Hippocampal formation (tissue), 2 donors: ENCODE results near the gene MRPS23.

ENCODE experiments used
- DNase-seq, 2 donors: peaks; one replicate each; lab custom pipeline; 2025; lab: John Stamatoyannopoulos, UW

The MRPS23 gene

GRCh38 chr17:57849874-57850754 lies at the start of gene MRPS23:
TSS of gene MRPS23 (minus strand) at chr17:57850044. CDS start at chr17:57850010, 34 bp downstream.
- peak; percentile 97 to 99 for DNase-seq

GRCh38 chr17:57899391-57899790 lies 49.5 kb upstream of the MRPS23 start:
- no peak for DNase-seq

GRCh38 chr17:57898487-57899311 lies 48.9 kb upstream of the MRPS23 start:
- peak; percentile 58 to 63 for DNase-seq

- no peak for DNase-seq
These were observed 45.7 kb upstream of the MRPS23 start for GRCh38 chr17:57895382-57896060.

GRCh38 chr17:57894848-57895247 lies 45.0 kb upstream of the MRPS23 start:
- no peak for DNase-seq

- peak; percentile 81 to 91 for DNase-seq
These were observed 43.2 kb upstream of the MRPS23 start for GRCh38 chr17:57892820-57893595.

- DNase-seq: peak; percentile 20 to 79
These were observed 42.4 kb upstream of the MRPS23 start for GRCh38 chr17:57892146-57892819.

- DNase-seq: no peak
These were observed 41.0 kb upstream of the MRPS23 start for GRCh38 chr17:57890857-57891232.

- peak in 1 of 2 donors; percentile 42 for DNase-seq
These were observed 40.3 kb upstream of the MRPS23 start for GRCh38 chr17:57889892-57890856.

GRCh38 chr17:57889252-57889651 lies 39.4 kb upstream of the MRPS23 start:
- DNase-seq: no peak

- DNase-seq: no peak
These were observed 38.7 kb upstream of the MRPS23 start for GRCh38 chr17:57888311-57889216.

- DNase-seq: no peak
These were observed 37.3 kb upstream of the MRPS23 start for GRCh38 chr17:57887161-57887560.

- no peak for DNase-seq
These were observed 36.2 kb upstream of the MRPS23 start for GRCh38 chr17:57886020-57886419.

GRCh38 chr17:57885148-57885915 lies 35.5 kb upstream of the MRPS23 start:
- DNase-seq: no peak

- DNase-seq: no peak
These were observed 32.0 kb upstream of the MRPS23 start for GRCh38 chr17:57881783-57882351.

- DNase-seq: no peak
These were observed 31.3 kb upstream of the MRPS23 start for GRCh38 chr17:57881143-57881542.

- no peak for DNase-seq
These were observed 30.2 kb upstream of the MRPS23 start for GRCh38 chr17:57880086-57880456.
